Stimulated activated CD4-positive, alpha-beta T cell treated with anti-CD3 and anti-CD28 coated beads, Interleukin-2, amount 100 ng/mL, for 48 hours (primary cell): ENCODE data around the gene CKAP2L.
"Not testable (repeated sequence)": the region's sequence is repeated elsewhere in the genome, so short reads cannot be mapped to it uniquely, and the experiment has no call there.

ENCODE experiments used
- DNase-seq, 2 donors: peaks; one replicate each; pipeline ENCODE4 v3.0.0-alpha.2; 2020

CKAP2L gene

GRCh38 chr2:112724591-112725525 lies 39.6 kb downstream of the CKAP2L start:
- no peak for DNase-seq

DNA sequence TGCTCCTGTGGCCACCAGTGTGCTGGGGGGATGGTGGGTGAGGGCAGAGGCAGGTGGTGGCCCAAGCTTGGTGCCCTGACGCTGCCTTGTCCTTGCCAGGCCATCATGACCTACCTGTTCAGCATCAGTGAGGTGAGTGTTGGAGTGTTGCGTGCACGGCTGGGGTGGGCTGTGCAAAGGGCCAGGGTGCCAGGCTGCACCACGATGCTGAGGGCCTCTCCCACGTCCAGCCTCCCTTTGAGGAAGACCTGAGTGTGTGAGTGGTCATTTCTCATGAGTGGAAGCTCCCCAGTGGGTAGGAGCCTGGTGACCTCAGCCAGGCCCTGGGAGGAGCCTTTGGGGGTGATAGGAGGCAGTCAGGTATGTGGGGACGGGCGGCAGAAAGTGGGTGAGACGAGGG lies 40.4 kb downstream of the CKAP2L start:
- DNase-seq = no peak

DNA sequence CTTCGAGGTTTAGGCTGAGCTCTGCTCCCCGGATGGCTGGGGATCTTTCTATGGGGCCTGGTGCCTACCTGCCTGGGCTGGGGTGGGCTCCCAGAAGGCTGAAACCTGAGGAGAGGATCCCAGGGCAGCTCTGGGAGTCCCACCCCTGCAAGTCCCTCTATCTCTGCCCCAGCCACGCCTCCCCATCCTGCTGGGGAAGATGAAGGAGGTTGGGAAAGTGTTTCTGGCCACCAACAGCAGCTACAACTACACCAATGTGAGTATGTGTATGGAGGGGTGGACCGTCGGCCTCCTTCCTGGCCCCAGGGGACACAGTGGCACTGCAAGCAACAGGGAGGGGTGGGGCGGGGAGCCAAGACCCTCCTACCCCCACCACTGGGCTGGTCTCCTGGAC lies 40.9 kb downstream of the CKAP2L start:
- no peak for DNase-seq

DNA sequence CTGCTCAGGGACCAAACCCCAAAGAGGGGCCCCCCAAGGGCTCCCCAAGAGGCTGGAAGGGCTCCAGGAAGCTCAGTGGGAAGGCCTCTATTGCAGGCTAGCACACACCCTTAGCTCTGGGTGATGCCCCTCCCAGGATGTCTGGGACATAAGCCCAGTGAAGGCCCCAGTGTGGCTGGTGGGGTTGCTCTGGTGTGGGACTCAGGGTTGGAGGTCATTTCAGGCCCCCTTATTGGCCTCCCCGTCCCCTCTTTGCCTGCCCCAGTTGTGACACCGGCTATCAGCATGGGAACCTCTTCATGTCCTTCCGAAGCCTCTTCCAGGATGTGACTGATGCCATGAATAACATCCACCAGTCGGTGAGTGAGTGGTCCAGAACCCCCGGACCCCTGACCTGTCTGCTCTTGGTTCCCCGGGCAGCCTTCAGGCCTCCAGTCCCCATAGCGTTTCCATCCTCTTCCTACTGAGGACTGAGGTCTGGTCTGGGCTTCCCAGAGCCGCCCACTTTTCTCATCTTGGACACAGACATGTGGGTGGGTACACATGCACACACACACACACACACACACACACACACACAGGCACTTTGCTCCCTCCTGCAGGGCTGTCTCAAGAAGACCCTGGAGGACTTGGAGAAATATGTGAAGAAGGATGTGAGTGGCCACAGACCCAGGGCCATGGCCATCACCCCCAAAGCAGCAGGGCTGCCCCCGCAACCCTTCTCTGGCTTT lies 41.4 kb downstream of the CKAP2L start:
- DNase-seq = no peak

GRCh38 chr2:112721819-112722522 lies 42.4 kb downstream of the CKAP2L start:
- no peak for DNase-seq

- DNase-seq = no peak
Measured at GRCh38 chr2:112720785-112721184, 43.6 kb downstream of the CKAP2L start, which contains the start of gene NT5DC4. TSS of gene NT5DC4 (plus strand) at chr2:112721020. CDS start at chr2:112721080, 60 bp downstream.

- DNase-seq = no peak
Measured at GRCh38 chr2:112718863-112719370, 45.5 kb downstream of the CKAP2L start.

- not testable (repeated sequence) for DNase-seq
Measured at GRCh38 chr2:112716826-112717352, 47.5 kb downstream of the CKAP2L start.

DNA sequence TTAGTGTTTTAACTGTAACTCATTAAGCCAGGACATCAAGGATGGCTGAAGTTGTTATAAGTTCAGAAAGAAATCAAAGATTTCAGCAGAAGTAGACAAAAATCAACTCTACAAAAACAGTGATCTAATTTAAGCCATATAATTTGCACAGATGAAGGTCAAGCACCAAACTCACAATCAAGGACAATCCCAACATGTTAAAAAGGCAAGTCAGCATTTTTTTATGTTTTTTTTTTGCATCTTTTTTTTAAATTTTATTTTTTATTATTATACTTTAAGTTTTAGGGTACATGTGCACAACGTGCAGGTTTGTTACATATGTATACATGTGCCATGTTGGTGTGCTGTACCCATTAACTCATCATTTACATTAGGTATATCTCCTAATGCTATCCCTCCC lies 48.3 kb downstream of the CKAP2L start:
- DNase-seq = not testable (repeated sequence)

- no peak for DNase-seq
Measured at GRCh38 chr2:112714836-112715631, 49.4 kb downstream of the CKAP2L start.

DNA sequence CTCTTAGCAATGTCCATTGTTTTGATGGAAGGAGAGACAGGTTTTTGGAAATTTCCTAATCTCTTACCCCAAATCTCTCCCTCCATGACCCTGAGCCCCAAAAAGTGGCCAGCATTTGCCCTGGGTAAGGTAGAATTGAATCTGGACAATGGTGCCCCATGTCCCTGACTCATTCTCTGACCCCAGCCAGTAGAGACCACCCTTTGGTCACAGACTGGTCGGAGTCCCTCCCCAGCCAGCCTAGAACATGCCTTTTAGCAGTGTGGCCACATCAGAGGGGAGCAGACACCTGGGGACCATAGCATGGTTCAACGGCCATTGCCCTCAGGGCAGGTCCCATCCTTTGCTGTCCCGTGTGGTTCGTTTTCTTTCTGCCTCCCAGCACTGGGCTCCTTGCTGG lies 50.1 kb downstream of the CKAP2L start:
- no peak for DNase-seq

DNA sequence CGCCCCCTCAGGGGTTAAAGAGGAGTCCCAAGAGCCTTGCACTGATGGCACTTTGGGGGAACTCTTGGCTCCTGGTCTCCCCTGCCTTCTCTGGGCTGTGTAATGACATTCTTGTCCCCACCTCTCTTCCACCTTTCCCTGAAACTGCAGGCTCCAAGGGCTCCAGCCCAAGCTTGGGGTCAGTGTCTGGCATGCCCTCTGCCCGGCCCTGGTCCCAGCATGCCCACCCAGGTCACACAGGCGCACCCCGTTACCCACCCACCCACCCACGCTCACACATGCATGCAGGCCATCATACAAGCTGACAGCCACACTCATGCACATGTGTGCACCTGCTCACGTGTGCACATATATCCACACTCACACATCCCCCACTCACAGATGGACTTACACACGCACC lies 50.5 kb downstream of the CKAP2L start:
- DNase-seq = no peak

DNA sequence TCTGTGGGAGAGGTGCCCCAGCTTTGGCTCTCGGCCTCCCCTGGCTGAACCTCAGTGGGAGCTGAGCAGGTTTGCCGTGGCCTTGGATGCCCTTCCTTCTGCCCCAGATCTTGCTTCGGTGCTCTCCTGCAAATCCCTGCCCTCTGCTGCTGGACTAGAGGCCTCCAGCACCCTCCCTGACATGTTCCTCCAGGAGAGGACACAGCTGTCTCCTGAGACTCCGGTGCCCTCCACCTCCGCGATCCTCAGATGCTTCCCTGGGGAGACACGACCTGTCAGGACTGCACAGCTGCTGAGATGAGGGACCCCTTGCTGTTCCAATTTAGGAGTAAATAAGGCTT lies 50.9 kb downstream of the CKAP2L start:
- no peak for DNase-seq

DNA sequence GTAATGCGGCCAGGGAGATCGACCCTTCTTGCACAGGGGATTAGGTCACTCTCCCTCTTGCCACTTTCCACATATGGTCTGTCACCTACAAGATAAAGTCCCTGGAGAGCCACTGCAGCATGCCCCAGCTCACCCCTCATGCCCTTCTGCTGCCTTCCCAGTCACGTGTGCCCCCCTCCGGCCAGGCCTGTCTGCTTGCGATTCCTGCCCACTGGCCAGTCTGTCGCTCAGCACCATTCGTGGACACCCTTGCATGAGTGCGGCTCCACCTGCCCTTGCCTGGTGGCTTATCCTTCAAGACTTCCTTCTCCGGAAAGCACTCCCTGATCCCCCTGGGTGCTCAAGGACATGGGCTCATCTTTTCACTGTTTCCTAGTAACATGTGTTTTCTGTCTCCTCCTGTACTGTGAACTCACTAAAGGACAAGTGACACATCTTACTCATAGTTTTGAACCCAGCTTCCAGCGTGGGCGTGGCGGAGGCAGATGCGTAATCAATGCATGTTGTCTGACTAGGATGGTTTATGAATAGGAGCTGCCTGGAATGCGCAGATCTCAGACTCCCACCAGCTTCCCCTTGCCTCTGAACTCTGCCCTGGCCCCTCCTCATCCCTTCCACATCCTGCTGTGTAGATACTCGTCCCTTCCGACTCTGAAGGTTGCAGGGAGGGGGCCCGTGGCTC lies 51.4 kb downstream of the CKAP2L start:
- DNase-seq = peak; percentile 41 to 60

- no peak for DNase-seq
Measured at GRCh38 chr2:112712465-112712864, 51.9 kb downstream of the CKAP2L start.

- DNase-seq = no peak
Measured at GRCh38 chr2:112710956-112711750, 53.3 kb downstream of the CKAP2L start.

GRCh38 chr2:112709703-112710102 lies 54.7 kb downstream of the CKAP2L start:
- no peak for DNase-seq

DNA sequence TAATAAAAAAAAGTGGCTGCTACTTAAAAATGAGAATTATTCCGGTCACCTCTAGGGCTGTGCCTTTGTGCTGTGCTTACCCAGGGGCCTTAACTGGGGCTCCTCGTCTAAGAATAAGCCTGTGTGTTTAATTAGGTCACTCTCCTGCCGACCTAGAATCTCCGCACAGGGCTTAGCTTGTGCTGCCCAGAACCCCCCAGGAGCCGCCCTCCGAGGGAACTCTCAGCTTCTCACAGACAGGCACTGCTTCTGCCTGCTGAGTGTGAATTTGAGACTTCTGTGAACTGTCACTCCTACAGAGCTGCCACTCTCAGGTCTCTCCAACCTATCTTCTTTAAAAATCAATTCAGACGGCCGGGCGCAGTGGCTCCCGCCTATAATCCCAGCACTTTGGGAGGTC lies 55.4 kb downstream of the CKAP2L start:
- DNase-seq = no peak

DNA sequence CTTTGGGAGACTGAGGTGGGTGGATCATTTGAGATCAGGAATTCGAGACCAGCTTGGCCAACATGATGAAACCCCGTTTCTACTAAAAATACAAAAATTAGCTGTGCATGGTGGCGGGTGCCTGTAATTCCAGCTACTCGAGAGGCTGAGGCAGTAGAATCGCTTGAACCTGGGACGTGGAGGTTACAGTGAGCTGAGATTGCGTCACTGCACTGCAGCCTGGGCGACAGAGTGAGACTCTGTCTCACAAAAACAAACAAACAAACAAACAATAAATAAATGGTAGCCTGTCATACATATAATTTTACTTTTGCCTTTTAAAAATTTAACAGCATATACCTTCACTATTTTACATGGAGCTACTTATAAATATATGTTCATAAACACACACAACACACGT lies 57.5 kb downstream of the CKAP2L start:
- DNase-seq = not testable (repeated sequence)

GRCh38 chr2:112706170-112706664 lies 58.2 kb downstream of the CKAP2L start:
- peak in 1 of 2 donors; percentile 35 for DNase-seq
